Smooth muscle cell (in vitro differentiated cells): Measurements from ENCODE around the gene GPR3. TPM values are rescaled to one million over a fixed set of nuclear protein-coding genes. Genes with fewer than 3 reads are reported as not detected.

Source experiments
- DNase-seq: peaks from one replicate; lab custom pipeline; 2025; ENCODE audit not compliant: unreplicated experiment; lab: John Stamatoyannopoulos, UW
- H2AFZ ChIP-seq: fragments of 200-600 bp; sonication (generic); 2 replicates; pipeline ENCODE4 v1.6.0; 2016; ENCODE audit warnings: antibody characterized with exemption, low read depth, mild to moderate bottlenecking
- H3F3A ChIP-seq: fragments of 200-600 bp; sonication (generic); 2 replicates; pipeline ENCODE4 v1.6.0; 2017; ENCODE audit warnings: antibody characterized with exemption, low read depth
- H3K27ac ChIP-seq: fragments of 200-600 bp; sonication (generic); 2 replicates; pipeline ENCODE4 v1.5.1; 2016; ENCODE audit warnings: low read depth, mild to moderate bottlenecking
- H3K27me3 ChIP-seq: fragments of 200-600 bp; sonication (generic); 2 replicates; pipeline ENCODE4 v1.6.1; 2016; ENCODE audit warnings: low read depth, mild to moderate bottlenecking
- H3K36me3 ChIP-seq: fragments of 200-600 bp; sonication (generic); 2 replicates; pipeline ENCODE4 v1.5.1; 2016; ENCODE audit warnings: low read depth
- H3K4me1 ChIP-seq: fragments of 200-600 bp; sonication (generic); 2 replicates; pipeline ENCODE4 v1.5.1; 2016; ENCODE audit warnings: low read depth
- H3K4me2 ChIP-seq: fragments of 200-600 bp; sonication (generic); 2 replicates; pipeline ENCODE4 v1.6.0; 2016; ENCODE audit warnings: mild to moderate bottlenecking
- H3K4me3 ChIP-seq: fragments of 200-600 bp; sonication (generic); 2 replicates; pipeline ENCODE4 v1.5.1; 2016; ENCODE audit warnings: mild to moderate bottlenecking
- H3K79me2 ChIP-seq: fragments of 200-600 bp; sonication (generic); 2 replicates; pipeline ENCODE4 v1.6.0; 2016; ENCODE audit warnings: low read depth, mild to moderate bottlenecking
- H3K9ac ChIP-seq: fragments of 200-600 bp; sonication (generic); 2 replicates; pipeline ENCODE4 v1.6.0; 2016; ENCODE audit warnings: low read depth
- H3K9me3 ChIP-seq: fragments of 200-600 bp; sonication (generic); replicated peaks from 2 replicates; pipeline ENCODE4 v1.5.1; 2016; ENCODE audit warnings: low read depth
- H4K20me1 ChIP-seq: fragments of 200-600 bp; sonication (generic); 2 replicates; pipeline ENCODE4 v1.6.0; 2016; ENCODE audit warnings: low read depth
- WGBS: methylation state at CpG from one replicate; pipeline ENCODE4 v1.1.7; 2016; ENCODE audit warnings: low lambda C conversion rate; 5-methylcytosine and 5-hydroxymethylcytosine counted together
- polyA plus RNA-seq: library from polyadenylated mRNA; unstranded; fragments of >200 nt; fragmentation: Nextera tagmentation; extraction: Ambion mirVana; gene quantifications from 2 replicates; pipeline ENCODE4 v1.2.1, GENCODE V29; 2016
- total RNA-seq: library from RNA; depleted of rRNA; stranded (reverse); fragments of >200 nt; gene quantifications from 2 replicates; pipeline ENCODE4 v1.2.3, GENCODE V29; 2014
- TF ChIP-seq, protein P1 (sequence below): fragments of 200-600 bp; sonication (generic); IDR thresholded peaks from 2 replicates; pipeline ENCODE4 v1.5.1; 2017; ENCODE audit warnings: borderline replicate concordance, mild to moderate bottlenecking, antibody characterized with exemption; ENCODE audit not compliant: insufficient read depth, poor library complexity, severe bottlenecking

The GPR3 gene
- total and polyA plus RNA-seq, 2 experiments from 2014 or later, result 2.7 to 4.0 TPM

DNA sequence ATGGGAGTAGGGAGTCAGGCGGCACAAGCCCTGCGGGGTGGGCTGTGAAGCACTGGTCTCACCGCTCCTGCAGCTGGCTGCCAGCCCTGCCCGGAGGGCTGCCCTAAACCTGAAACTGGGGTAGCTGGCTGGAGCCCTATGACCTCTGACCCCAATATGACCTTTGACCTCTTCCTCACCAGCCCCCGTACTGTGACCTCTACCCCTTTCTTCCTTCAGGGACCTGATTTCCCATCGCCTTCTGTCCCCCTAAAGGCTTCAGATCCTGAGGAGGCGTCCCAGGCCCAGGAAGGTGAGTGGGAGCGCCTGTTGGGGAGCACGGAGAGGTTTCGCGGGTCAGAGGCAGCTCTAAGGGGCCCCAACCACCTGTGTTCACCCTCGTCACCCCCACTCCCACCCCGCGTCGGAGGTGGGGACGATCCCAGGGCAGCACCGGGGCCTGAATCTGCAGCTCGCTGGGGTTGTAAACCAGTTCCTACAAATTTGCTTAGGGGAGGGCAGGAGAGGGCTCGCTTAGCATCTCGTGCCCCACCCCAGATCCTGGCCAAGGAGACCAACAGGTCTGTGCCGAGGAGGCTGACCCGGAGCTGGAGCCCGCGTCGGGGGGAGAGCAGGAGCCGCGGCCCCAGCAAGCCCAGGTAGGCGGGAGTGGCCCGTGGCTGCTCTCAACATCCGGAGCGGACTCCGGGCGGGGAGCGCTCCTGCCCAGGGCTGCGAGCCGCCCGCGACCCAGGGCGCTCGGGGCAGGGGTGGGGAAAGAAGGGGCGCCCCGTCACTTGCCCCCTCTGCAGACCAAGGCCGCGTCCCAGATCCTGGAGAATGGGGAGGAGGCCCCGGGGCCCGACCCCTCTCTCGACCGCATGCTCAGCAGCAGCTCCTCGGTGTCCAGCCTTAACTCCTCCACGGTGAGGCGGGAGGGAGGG lies 43.3 kb upstream of the GPR3 start:
- Histone ChIP-seq H3K27ac (no peak overlapping the region), H3F3A (no peaks in the 10 kb centered on the region), H3K9me3 (no peaks in the 10 kb centered on the region), H3K36me3 (no peaks in the 10 kb centered on the region), H3K4me3 (peak overlapping the region; percentile 44), H2AFZ (no peak overlapping the region), H3K4me2 (peak overlapping the region; percentile 78), H3K79me2 (no peaks in the 10 kb centered on the region), H3K27me3 (no peaks in the 10 kb centered on the region), H3K4me1 (peaks cover 7% of the 10 kb centered on the region), H4K20me1 (no peaks in the 10 kb centered on the region), H3K9ac (no peak overlapping the region)
- DNase-seq, result no peak
- WGBS, result 23% methylated on average over 37 of the region's 51 CpGs
- TF ChIP-seq, protein P1, sequence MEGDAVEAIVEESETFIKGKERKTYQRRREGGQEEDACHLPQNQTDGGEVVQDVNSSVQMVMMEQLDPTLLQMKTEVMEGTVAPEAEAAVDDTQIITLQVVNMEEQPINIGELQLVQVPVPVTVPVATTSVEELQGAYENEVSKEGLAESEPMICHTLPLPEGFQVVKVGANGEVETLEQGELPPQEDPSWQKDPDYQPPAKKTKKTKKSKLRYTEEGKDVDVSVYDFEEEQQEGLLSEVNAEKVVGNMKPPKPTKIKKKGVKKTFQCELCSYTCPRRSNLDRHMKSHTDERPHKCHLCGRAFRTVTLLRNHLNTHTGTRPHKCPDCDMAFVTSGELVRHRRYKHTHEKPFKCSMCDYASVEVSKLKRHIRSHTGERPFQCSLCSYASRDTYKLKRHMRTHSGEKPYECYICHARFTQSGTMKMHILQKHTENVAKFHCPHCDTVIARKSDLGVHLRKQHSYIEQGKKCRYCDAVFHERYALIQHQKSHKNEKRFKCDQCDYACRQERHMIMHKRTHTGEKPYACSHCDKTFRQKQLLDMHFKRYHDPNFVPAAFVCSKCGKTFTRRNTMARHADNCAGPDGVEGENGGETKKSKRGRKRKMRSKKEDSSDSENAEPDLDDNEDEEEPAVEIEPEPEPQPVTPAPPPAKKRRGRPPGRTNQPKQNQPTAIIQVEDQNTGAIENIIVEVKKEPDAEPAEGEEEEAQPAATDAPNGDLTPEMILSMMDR, result no peak

DNA sequence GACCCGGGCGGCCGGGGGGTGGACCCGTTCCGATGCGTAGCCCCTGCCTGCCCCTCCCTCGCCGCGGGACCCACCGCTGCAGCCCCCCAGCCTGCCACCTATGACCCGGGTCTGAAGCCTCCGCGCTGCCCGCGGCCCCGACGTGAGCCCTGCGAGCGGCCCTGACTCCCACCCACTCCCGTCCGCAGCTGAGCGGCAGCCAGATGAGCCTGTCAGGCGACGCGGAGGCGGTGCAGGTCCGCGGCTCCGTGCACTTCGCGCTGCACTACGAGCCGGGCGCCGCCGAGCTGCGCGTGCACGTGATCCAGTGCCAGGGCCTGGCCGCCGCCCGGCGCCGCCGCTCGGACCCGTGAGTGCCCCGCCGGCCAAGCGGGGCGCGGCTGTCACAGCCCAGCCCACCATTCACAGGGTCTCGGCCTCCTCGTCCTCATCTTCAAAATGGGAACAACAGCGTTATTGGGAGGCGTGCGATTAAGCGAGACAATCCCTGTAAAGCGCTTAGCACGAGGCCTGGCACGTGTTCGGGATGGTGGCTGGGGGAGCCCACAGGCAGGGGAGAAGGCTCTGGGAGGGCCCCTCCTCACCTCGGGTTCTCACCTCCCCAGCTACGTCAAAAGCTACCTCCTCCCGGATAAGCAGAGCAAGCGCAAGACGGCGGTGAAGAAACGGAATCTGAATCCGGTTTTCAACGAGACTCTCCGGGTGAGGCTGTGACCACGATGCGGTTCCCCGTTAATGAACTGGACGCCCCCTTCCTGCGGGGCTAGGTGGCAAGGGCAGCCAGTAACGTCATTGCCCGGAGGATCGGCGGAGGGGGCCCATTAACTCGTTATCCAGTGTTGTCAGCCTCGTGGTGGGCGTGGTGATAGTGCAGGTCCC lies 42.4 kb upstream of the GPR3 start:
- WGBS, result 11% methylated on average over 72 of the region's 84 CpGs
- H3K79me2 ChIP-seq, result no peaks in the 10 kb centered on the region
- H3K36me3 ChIP-seq, result no peaks in the 10 kb centered on the region
- peak overlapping the region; percentile 78 for H3K4me2 ChIP-seq
- DNase-seq, result peak; percentile 44
- no peak overlapping the region for H3K27ac ChIP-seq
- no peaks in the 10 kb centered on the region for H3K9me3 ChIP-seq
- peaks cover 7% of the 10 kb centered on the region for H3K4me1 ChIP-seq
- no peak overlapping the region for H2AFZ ChIP-seq
- H3K4me3 ChIP-seq, result peak overlapping the region; percentile 44
- no peaks in the 10 kb centered on the region for H3F3A ChIP-seq
- no peaks in the 10 kb centered on the region for H4K20me1 ChIP-seq
- H3K9ac ChIP-seq, result no peak overlapping the region
- no peaks in the 10 kb centered on the region for H3K27me3 ChIP-seq
- TF ChIP-seq, protein P1, result no peak

DNA sequence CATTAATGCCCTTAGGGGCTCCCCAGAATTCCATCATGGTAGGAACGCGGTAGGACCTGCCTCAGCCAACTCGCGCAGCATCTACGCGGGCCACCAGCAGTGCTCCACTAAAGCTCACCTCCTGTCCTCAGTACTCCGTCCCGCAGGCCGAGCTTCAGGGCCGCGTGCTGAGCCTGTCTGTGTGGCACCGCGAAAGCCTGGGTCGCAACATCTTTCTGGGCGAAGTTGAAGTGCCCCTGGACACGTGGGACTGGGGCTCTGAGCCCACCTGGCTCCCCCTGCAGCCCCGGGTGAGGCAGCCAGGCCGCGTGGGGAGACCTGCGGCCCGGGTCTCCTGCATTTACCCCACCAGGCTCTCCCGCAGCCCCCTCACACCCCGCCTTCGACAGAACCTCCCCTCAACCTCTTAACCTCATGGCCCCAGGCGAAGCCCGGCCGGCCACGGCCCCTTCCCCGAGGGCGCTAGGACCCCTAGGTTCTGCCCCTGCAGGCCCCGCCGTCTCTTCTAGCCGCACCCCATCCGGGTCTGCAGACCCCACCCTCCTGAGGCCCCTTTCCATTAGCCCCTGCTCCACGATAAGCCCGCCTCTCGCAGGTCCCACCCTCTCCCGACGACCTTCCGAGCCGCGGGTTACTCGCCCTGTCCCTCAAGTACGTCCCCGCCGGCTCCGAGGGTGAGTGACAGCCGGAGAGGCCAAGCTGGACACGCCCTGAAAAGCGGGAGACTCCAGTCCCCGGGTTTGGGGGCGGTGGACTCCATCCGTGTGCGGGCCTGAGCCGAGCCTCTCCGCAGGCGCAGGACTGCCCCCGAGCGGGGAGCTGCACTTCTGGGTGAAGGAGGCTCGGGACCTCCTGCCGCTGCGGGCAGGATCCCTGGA lies 41.5 kb upstream of the GPR3 start:
- TF ChIP-seq, protein P1, result peak; percentile 9
- Histone ChIP-seq H4K20me1 (no peaks in the 10 kb centered on the region), H3K4me1 (peaks cover 7% of the 10 kb centered on the region), H3K36me3 (no peaks in the 10 kb centered on the region), H3K9me3 (no peaks in the 10 kb centered on the region), H3F3A (no peaks in the 10 kb centered on the region), H3K4me2 (peak overlapping the region; percentile 78), H3K9ac (no peak overlapping the region), H3K4me3 (peak overlapping the region; percentile 39), H2AFZ (no peak overlapping the region), H3K27me3 (no peaks in the 10 kb centered on the region), H3K79me2 (no peaks in the 10 kb centered on the region), H3K27ac (no peak overlapping the region)
- peak; percentile 17 for DNase-seq
- 14% methylated on average over 53 of the region's 62 CpGs for WGBS
